GM18498 (cell line): ENCODE measurements around the gene ETFA.

Experiments used
- ATAC-seq: cut with Tn5 transposase; IDR thresholded peaks from one replicate; pipeline ENCODE4 v1.9.1; 2021; ENCODE audit warnings: mild to moderate bottlenecking, moderate library complexity; ENCODE audit not compliant: unreplicated experiment

Gene ETFA

GRCh38 chr15:76223521-76223920, 87.7 kb downstream of the ETFA start:
- ATAC-seq, result no peak

- ATAC-seq, result no peak
Observed at GRCh38 chr15:76222159-76222558, 89.1 kb downstream of the ETFA start.

GRCh38 chr15:76221085-76221767, 90.0 kb downstream of the ETFA start:
- ATAC-seq, result no peak

GRCh38 chr15:76217882-76218217, 93.4 kb downstream of the ETFA start:
- no peak for ATAC-seq

GRCh38 chr15:76217029-76217881, 94.0 kb downstream of the ETFA start:
- no peak for ATAC-seq

GRCh38 chr15:76215634-76216033, 95.6 kb downstream of the ETFA start:
- no peak for ATAC-seq

- ATAC-seq, result no peak
Observed at GRCh38 chr15:76209942-76210341, 101.3 kb downstream of the ETFA start.

- no peak for ATAC-seq
Observed at GRCh38 chr15:76209523-76209922, 101.7 kb downstream of the ETFA start.

- no peak for ATAC-seq
Observed at GRCh38 chr15:76208786-76209424, 102.4 kb downstream of the ETFA start.

- no peak for ATAC-seq
Observed at GRCh38 chr15:76208084-76208785, 103.0 kb downstream of the ETFA start.

GRCh38 chr15:76206325-76206976, 104.8 kb downstream of the ETFA start:
- no peak for ATAC-seq

GRCh38 chr15:76204916-76205460, 106.3 kb downstream of the ETFA start:
- no peak for ATAC-seq

GRCh38 chr15:76204109-76204845, 107.0 kb downstream of the ETFA start:
- no peak for ATAC-seq

GRCh38 chr15:76203346-76204108, 107.7 kb downstream of the ETFA start:
- ATAC-seq, result no peak

GRCh38 chr15:76201536-76202255, 109.6 kb downstream of the ETFA start:
- no peak for ATAC-seq

GRCh38 chr15:76200641-76201105, 110.6 kb downstream of the ETFA start:
- ATAC-seq, result no peak

- ATAC-seq, result no peak
Observed at GRCh38 chr15:76200083-76200465, 111.2 kb downstream of the ETFA start.
